H4 (cell line): ENCODE measurements around the gene HLA-DMA. TPM values are rescaled to one million over a fixed set of nuclear protein-coding genes. Genes with fewer than 3 reads are reported as not detected.
"Not testable (repeated sequence)": the region's sequence is repeated elsewhere in the genome, so short reads cannot be mapped to it uniquely, and the experiment has no call there.

Experiments used
- DNase-seq: peaks from one replicate; pipeline ENCODE4 v3.0.0-alpha.2; 2015; ENCODE audit warnings: low spot score
- total RNA-seq: library from RNA; depleted of rRNA; stranded (reverse); fragments of >200 nt; shearing (Covaris generic); gene quantifications from 2 replicates; pipeline ENCODE4 v1.2.3, GENCODE V29; 2014

Gene HLA-DMA
- total RNA-seq, 1 experiment from 2014 or later: 10.3 TPM

- peak; percentile 20 for DNase-seq
These were observed 2.3 kb upstream of the HLA-DMA start for GRCh38 chr6:32954986-32955802.

DNA sequence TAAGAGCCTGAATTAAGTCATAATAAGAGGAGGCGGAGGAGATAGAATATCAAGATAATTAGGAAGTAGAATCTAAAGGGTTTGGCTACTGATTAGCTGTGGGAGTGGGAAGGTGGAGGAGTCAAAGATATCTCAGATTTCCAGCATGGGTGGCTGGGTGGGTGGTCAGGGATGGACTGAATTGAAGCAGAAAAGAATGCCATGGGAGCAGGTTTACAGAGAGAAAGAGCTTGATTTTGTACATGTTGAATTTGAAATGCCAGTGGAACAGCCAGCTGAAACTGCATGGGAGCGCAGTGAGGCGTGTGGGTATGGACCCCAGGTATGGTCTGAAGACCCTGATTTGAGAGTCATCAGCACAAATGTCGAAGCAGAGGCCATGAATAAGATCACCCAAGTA is 1.4 kb upstream of the HLA-DMA start:
- no peak for DNase-seq

- DNase-seq: no peak
These were observed 878 bp upstream of the HLA-DMA start for GRCh38 chr6:32953775-32954174.

GRCh38 chr6:32950449-32950848 is 2.4 kb downstream of the HLA-DMA start:
- DNase-seq: no peak

GRCh38 chr6:32950010-32950409 is 2.9 kb downstream of the HLA-DMA start:
- no peak for DNase-seq

- DNase-seq: no peak
These were observed 3.8 kb downstream of the HLA-DMA start for GRCh38 chr6:32949113-32949512.

DNA sequence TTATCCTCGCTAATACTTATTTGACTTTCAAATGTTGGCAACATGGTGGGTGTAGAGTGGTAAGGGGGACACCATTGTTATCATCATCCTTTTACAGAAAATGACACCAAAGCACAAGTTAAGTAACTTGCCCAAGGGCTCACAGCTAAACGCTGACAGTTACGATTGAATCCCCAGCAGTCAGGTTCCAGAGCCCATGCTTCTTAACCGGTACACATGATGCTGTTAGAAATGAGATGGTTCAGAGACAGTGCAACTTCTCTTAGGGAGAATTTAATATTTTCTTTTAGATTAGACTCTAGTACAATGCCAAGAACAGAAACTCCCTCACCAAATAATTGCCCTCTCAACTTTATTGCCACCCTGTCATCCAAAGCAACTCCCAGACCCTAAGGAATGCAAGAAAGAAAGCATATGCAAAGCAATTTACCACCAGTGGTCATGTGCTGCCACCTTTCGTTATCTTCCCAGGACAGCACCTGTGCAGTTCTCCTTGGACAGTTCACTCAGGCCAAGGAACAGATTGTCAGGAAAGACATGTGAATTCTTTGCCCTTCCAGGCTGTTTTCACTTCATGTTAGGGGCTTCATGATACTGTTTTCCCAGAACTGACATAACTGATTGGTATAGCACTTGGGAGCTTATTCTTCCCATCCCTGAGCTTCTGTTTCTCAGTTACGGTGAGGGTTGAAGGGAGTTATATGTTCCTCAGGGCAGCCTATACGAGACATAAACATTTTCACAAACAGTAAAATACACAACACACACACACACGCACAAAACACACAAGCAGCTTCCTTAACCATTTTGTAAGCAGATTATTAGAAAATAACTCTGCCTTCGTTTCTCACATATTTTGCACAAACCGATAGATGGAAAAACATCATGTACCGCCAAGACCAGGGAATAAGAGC is 5.1 kb downstream of the HLA-DMA start:
- DNase-seq: no peak

GRCh38 chr6:32946893-32947292 is 6.0 kb downstream of the HLA-DMA start:
- no peak for DNase-seq

GRCh38 chr6:32945953-32946352 is 6.9 kb downstream of the HLA-DMA start:
- DNase-seq: no peak

DNA sequence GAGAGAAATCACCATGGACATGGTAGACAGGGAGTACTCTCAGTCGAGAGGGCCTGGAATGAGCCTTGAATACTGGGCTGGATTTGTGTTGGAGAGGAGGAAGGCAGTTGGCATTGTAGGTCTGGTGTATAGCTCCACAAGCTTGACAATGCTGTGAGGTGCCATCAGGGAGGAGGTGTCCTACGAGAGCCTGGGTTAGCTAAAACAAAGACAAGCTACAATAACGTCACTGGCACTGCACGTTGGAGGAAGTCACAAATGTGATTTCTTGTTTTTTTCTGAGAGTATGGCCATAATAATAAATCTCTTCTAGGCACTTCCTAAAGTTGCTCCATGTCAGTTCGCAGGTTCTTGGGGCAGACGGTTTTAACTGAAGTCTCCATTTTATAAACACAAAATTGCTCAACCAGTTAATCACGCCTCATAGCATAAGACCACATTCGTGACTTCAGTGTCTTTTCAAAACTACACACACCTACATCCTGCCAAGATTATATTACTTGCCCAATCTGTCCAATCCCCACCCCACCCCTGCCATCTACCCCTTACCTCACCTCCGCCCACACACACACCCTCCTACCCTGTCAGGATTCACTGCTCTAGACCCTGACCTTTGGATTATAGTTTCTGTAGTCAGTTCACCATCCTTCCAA is 7.7 kb downstream of the HLA-DMA start:
- peak; percentile 77 for DNase-seq

- DNase-seq: no peak
These were observed 8.8 kb downstream of the HLA-DMA start for GRCh38 chr6:32943864-32944649.

DNA sequence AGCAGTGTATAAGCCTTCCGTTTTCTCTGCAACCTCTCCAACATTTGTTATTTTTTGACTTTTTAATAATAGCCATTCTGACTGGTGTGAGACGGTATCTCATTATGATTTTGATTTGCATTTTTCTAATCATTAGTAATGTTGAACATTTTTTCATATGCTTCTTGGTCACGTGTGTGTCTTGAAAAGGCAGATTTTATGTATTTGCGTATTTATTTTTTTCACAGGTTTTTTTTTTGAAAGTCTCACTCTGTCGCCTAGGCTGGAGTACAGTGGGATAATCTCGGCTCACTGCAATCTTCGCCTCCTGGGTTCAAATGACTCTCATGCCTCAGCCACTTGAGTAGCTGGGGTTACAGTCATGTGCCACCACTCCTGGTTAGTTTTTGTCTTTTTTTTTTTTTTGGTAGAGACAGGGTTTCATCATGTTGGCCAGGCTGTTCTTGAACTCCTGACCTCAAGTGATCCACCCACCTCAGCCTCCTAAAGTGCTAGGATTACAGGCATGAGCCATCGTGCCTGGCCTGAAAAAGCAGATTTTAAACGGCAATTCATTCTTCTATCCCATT is 10.3 kb downstream of the HLA-DMA start:
- not testable (repeated sequence) for DNase-seq

DNA sequence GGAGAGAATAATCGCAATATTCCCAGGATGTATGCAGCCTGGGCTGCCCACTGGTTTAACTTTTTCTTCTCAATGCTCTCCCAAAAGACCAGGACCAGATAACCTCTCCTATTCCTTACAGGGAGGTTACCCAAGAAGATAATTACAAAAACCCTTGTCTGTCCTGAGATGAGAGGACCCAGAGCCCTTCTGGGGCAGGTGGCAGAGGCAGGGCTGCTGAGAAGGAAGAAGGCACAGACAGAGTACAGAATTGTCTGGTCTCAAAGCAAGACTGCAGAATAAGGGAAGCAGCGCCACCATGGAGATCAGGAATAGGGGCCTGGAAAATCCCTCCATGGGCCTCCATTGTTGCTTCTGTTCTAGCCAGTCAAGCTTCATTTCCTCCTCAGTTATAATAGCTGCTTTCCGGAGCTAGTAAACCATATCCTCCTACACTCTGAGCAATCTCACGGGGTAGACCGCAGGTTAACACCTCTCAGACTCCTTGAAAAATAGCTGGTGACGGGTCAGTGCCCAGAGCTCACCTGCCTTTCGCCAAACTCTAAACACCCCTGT is 11.6 kb downstream of the HLA-DMA start:
- no peak for DNase-seq

DNA sequence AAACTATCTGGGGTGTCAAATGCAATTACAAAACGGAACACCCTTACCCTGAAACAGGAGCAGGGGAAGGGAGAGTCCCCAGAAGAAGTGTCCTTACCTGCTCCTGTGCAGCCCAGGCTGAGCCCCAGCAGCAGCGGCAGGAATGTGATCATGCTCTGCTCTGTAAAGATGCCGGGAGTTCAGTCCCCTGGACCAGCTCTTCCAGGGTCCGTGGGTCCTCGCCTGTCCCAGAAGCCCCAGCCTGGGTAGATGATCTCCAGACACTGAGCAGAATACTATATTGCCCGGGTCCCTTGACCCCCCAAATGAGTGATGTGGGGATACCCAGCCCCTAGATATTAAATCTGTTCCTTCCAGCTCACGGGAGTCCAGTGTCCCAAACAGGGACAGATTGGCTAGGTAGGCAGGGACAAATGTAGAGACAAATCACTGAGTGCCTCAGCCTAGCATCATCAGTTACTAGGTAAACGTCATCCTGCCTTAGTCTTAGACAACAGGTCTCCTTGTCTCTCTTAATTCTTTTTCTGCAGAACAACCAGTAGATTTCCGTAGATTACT is 12.2 kb downstream of the HLA-DMA start, which contains the start of gene HLA-DMB:
Gene HLA-DMB (minus strand): TSS at position 373 of the 558 bp plus-strand sequence. CDS start 221 bp downstream, at position 152.
- DNase-seq: peak; percentile 56

DNA sequence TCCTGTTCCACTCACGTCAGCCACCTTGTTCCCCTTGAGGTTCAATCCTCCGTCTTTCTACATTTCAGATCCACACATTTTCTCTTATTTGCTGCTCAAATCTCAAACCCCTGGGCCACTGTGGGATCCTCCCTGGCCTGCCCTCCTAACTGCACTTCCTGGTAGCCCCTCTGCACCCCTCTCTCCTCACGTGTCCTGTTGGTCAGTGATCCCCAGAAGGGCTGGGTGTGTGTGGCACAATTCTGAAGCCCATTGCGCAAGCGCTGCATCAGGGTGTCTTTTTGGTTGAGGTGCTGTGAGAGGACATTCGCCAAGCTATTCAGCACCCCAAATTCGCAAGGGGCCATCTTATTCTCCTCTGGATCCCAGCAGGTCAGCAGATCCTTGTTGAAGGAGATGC is 14.4 kb downstream of the HLA-DMA start:
- no peak for DNase-seq

- no peak for DNase-seq
These were observed 15.7 kb downstream of the HLA-DMA start for GRCh38 chr6:32937230-32937633.

- DNase-seq: no peak
These were observed 16.4 kb downstream of the HLA-DMA start for GRCh38 chr6:32936239-32937152.

DNA sequence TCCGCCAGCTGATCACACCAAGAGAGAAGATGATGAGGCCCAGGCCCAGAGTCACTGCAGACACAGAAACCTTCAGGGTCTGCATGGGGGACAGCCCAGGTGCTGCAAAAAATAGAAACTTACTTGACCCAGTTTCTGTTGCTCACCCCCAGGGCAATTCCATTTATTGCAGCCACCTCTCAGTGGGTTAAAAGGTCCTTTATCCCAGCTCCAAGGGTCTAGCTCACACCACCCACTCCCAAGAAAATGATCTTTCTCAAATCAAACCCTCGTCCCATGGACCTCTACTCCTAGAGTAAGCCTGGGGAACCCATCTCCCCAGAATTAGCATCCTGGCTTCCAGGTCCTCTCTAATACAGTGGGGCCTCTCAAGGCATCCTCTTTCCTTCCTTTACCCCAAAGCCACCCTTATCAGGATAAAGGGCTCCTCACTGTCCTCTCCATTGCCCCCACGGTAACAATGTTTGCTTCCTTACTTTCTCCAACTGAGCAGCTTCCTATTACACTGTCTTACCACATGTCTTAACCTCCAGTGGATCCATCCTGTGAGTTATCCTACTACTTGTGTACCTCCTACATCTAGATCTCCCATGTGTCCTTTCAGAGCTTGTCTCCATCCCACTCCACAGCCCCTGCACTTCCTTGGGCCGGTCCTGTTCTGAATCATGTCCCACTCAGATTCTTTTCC is 17.2 kb downstream of the HLA-DMA start:
- no peak for DNase-seq

- peak; percentile 60 for DNase-seq
These were observed 19.2 kb downstream of the HLA-DMA start for GRCh38 chr6:32933661-32934085.
